SK-MEL-5 (cell line): ENCODE data around the gene ERCC3. TPM values are rescaled to one million over a fixed set of nuclear protein-coding genes. Genes with fewer than 3 reads are reported as not detected.
"Not testable (repeated sequence)": the region's sequence is repeated elsewhere in the genome, so short reads cannot be mapped to it uniquely, and the experiment has no call there.

Source experiments
- DNase-seq: peaks from one replicate; pipeline ENCODE4 v3.0.0-alpha.2; 2016; ENCODE audit warnings: low read depth, low spot score
- in situ Hi-C: cut with HindIII; loops from 2 replicates; pipeline ENCODE4 v1.10.0; 2016; ENCODE audit warnings: low sequenced_read_pairs, high pct_unique_total_duplicates, low pct_unique_long_range_greater_than_20kb
- total RNA-seq: library from RNA; depleted of rRNA; stranded (reverse); fragments of >200 nt; shearing (Covaris generic); gene quantifications from 2 replicates; pipeline ENCODE4 v1.2.3, GENCODE V29; 2014

The ERCC3 gene
- total RNA-seq, 1 experiment from 2014 or later, result 33.0 TPM

GRCh38 chr2:127293386-127293747 lies 577 bp downstream of the ERCC3 start:
- DNase-seq, result no peak
- in situ Hi-C loops, result no loop called here

GRCh38 chr2:127288274-127288673 lies 5.7 kb downstream of the ERCC3 start:
- in situ Hi-C loops, result no loop called here
- no peak for DNase-seq

DNA sequence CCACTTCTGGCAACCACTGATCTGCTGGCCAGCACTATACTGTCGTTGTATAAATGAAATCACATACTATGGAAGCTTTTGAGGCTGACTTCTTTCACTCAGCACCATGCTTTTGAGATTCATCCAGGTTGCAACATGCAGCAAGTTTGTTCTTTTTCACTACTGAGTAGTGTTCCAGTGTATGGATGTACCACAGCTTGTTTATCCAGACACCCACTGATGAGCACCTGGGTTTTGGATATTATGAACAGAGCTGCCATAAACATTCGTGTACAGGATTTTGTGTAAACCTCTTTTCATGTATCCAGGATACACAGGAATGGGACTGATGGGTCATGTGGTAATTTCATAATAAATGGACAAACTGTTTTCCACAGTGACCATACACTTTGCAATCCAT lies 10.7 kb downstream of the ERCC3 start:
- no peak for DNase-seq
- in situ Hi-C loops, result no loop called here

DNA sequence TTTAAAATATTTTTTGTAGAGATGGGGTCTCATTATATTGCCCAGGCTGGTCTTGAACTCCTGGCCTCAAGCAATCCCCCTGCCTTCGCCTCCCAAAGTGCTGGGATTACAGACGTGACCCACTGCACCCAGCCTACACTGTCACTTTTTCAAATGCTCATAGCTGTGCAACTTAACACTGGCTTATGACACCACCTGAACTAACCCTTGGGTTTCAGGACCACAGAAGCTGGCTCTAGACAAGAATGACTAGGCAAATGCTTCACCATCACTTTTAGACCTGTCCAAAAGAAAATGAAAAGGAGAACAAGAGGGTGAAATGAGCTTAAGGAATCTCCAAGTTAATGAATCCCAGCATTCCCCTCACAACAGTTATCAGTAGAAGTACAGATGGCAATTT lies 13.3 kb downstream of the ERCC3 start:
- no peak for DNase-seq
- in situ Hi-C loops, result no loop called here

DNA sequence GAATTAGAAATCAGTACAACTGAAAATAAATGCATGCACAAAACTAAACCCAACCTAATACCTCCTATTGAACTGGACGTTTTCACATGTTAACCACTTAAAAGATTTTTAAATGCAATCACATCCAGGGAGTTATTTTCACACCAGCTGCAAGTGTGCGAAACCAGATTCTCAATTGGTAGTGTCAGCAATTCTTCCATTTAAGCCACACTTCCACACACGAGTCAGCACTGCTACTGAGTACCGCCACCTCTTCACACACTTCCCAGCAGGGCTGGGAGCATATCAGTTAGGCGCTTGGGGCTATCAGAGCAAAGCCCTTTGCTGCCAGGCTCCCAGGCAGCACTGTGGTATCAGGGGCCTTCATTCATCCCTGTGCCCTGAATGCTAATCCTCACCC lies 14.2 kb downstream of the ERCC3 start:
- in situ Hi-C loops, result no loop called here
- no peak for DNase-seq

GRCh38 chr2:127278959-127279358 lies 15.0 kb downstream of the ERCC3 start:
- in situ Hi-C loops, result no loop called here
- no peak for DNase-seq

DNA sequence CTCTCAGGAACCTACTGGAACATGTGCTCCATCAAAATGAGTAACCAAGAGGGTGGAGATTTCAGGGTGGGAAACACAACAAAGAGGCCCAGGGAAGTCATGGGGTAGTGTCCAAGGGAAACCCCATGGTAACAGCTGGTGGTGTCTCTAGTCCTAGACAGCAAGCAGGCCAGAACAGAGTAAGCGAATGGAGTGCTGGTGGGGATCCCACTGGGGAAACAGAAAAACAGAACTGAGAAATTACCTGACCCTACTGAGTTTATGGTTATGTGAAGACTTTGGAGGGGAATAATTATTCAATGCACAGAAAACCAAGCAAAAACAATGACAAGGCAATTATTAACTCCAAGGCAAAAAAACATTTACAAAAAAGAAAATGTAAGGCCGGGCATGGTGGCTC lies 16.9 kb downstream of the ERCC3 start:
- in situ Hi-C loops, result no loop called here
- DNase-seq, result no peak

GRCh38 chr2:127275789-127276188 lies 18.2 kb downstream of the ERCC3 start:
- no peak for DNase-seq
- in situ Hi-C loops, result no loop called here

DNA sequence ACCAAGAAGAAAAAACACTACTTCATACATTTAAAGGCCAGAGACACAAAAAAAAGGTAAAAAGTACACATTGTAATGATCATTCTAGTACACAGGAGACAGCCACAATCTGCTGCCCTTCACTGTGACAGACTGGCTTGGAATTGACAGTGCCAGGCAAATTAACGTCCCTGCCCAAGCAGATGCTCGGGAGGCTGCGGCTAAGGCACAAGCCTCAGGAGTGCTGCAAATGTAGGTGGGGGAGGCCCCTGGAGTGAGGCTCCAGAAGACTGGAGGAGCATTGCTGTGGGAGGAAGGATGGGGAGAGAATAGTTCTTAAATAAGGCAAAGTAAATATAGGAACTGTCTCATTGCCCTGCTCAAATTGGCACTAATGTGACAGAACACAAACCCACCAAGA lies 18.6 kb downstream of the ERCC3 start:
- in situ Hi-C loops, result no loop called here
- no peak for DNase-seq

GRCh38 chr2:127270663-127271062 lies 23.3 kb downstream of the ERCC3 start:
- no peak for DNase-seq
- in situ Hi-C loops, result no loop called here

DNA sequence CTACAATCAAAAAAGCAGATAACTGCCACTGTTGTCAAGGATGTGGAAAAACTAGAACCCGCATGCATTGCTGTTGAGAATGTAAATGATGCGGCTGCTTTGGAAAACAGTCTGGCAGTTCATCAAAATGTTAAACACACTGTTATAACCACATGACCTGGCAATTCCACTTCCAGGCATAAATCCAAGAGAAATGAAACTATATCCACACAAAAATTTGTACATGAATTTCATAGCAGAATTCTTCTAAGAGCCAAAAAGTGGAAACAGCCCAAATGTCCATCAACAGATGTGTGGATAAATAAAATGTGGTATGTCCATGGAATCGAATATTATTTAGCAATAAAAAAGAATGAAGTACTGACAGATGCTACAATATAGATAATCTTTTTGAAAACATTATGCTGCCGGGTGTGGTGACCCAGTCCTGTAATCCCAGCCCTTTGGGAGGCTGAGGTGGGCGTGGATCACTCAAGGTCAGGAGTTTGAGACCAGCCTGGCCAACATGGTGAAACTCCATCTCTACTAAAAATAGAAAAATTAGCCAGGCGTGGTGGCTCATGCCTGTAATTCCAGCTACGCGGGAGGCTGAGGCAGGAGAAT lies 32.0 kb downstream of the ERCC3 start:
- in situ Hi-C loops, result no loop called here
- DNase-seq, result peak; percentile 10

DNA sequence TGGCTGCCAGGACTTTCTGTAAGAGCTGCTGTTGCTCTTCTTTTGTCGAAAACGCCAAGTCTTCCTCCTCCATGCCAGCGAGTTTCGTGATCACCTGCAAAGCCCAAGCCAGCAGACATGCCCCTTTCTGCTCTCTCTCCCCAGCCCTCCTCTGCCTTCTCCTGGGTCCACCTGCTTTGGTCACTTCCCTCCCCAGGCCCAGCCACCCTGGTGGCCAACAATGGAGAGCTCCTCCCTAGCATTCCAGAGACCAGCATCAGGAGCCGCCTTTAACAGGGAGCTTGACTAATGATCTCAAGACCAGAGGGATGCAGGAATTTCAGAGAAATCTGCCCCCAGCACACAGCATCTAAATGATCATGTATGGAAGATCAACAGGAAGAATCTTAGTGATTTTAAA lies 34.6 kb downstream of the ERCC3 start:
- in situ Hi-C loops, result no loop called here

DNA sequence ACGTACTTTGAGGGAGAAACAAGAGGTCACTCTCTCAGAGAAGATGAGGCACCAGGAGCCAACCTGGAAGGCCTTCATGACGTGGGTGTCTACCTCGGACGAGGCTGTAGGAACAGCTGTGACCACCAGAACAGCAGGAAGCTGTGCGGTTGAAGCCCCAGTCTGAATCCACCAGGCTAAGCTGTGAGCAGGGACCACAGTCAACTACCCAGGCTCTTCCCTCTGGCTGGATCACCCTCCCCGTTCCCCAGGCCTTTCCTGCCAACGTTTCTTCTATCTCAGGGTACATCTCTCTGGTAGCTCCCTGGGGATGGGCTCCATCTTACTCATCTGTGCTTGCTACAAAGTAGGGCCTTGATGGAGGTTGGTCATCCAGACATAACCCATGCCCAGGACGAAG lies 37.1 kb downstream of the ERCC3 start:
- DNase-seq, result no peak
- in situ Hi-C loops, result no loop called here

More for the DNA sequence above, 34.6 kb downstream of the ERCC3 start:
- DNase-seq, result no peak

- in situ Hi-C loops, result no loop called here
- no peak for DNase-seq
Observed at GRCh38 chr2:127256381-127256780, 37.6 kb downstream of the ERCC3 start.

DNA sequence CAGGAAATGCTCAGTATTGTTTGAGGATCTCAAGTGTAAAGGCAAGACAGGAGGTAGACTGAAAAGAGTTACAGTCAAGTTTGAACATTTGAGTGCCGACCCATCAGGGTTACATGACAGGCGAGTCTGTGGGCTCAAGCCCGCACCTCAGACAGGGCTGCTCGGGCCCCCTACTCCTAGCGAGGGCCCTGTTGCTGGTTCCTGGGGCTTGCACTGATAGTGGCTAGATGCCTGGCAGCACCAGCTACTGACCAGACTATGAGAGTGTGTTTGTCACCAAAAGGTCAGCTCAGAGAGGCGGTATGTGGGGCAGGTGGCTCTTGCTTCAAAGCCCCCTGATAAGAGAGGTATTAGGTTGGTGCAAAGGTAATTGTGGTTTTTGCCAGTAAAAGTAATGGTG lies 38.2 kb downstream of the ERCC3 start:
- no peak for DNase-seq
- in situ Hi-C loops, result no loop called here

DNA sequence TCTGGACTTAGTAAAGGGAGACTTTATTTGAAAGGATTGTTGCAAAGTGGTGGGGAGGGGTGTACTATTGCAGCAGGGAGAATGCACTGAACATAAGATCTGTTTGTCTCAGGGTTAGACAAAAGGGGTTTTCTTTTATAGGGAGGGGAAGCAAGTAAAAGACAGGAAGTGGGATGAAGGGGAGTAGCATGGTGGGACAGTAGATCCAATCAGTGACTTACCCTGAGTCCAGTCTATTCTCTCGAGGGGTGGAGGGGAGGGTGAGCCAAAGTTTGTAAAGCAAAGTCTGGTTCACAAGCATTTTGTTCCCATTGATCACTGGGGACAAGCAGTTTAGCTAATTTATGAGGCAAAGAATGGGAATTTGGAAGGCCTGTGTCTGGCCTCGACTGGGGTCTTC lies 38.8 kb downstream of the ERCC3 start:
- DNase-seq, result peak; percentile 93
- in situ Hi-C loops, result no loop called here

- in situ Hi-C loops, result no loop called here
- peak; percentile 7 for DNase-seq
Observed at GRCh38 chr2:127254386-127254981, 39.5 kb downstream of the ERCC3 start.

- in situ Hi-C loops, DNase-seq: not testable (repeated sequence)
Observed at GRCh38 chr2:127241184-127241583, 52.8 kb downstream of the ERCC3 start.

DNA sequence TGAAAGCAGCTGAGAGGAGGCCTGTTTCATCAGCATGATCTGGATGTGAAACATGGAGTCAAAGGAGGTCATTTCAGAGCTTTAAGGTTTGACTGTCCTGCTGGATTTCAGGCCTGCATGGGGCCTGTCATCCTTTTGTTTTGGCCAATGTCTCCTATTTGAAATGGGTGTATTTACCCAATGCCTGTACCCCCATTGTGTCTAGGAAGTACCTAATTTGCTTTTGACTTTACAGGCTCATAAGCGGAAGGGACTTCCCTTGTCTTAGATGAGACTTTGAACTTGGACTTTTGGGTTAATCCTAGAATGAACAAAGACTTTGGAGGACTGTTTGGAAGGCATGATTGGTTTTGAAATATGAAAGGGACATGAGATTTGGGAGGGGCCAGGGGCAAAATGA lies 54.5 kb downstream of the ERCC3 start:
- no peak for DNase-seq
- in situ Hi-C loops, result no loop called here

GRCh38 chr2:127237768-127238167 lies 56.2 kb downstream of the ERCC3 start:
- DNase-seq, in situ Hi-C loops: not testable (repeated sequence)
